Esophagus squamous epithelium (tissue), 4 donors: ENCODE data around the gene CPNE1.

Experiments
- CTCF ChIP-seq, 6 experiments: fragments of 450-650 bp in 4 of 6; fragments of 200-600 bp in 2 of 6; sonication (generic) in 2 of 6; IDR thresholded peaks; one replicate each; pipeline ENCODE4 v1.5.1; 2016 to 2019; ENCODE audit warnings: antibody characterized with exemption in 6 of 6, mild to moderate bottlenecking in 4 of 6, moderate library complexity in 4 of 6
- POLR2A ChIP-seq, 4 donors: fragments of 450-650 bp; IDR thresholded peaks; one replicate each; pipeline ENCODE4 v1.6.1; 2017; ENCODE audit warnings: antibody characterized with exemption in 4 of 4, mild to moderate bottlenecking in 4 of 4, moderate library complexity in 3 of 4

GRCh38 chr20:35711588-35712209, 47.0 kb upstream of the CPNE1 start:
- no peak for TF ChIP-seq POLR2A (IDR thresholded peaks at IDR 0.05)
- no peak for TF ChIP-seq CTCF (IDR thresholded peaks at IDR 0.05)
